Ectodermal cell (in vitro differentiated cells): ENCODE results near the gene CFAP61.

ENCODE experiments used
- H3K27ac ChIP-seq: 2 replicates; pipeline ENCODE4 v1.7.0; 2013; ENCODE audit warnings: mild to moderate bottlenecking, low read depth, low read length; ENCODE audit not compliant: insufficient read depth, poor library complexity, severe bottlenecking
- H3K27me3 ChIP-seq: 2 replicates; pipeline ENCODE4 v1.7.0; 2013; ENCODE audit warnings: mild to moderate bottlenecking, low read length; ENCODE audit not compliant: insufficient read depth, control insufficient read depth, poor library complexity, severe bottlenecking
- H3K36me3 ChIP-seq: one replicate; pipeline ENCODE4 v1.7.0; 2013; ENCODE audit warnings: low read length; ENCODE audit not compliant: control insufficient read depth, insufficient read depth
- H3K4me1 ChIP-seq: one replicate; pipeline ENCODE4 v1.7.0; 2013; ENCODE audit warnings: low read length; ENCODE audit not compliant: control insufficient read depth, insufficient read depth
- H3K4me3 ChIP-seq: 2 replicates; pipeline ENCODE4 v1.7.0; 2013; ENCODE audit warnings: low read depth, low read length, control low read depth; ENCODE audit not compliant: insufficient read depth
- H3K9me3 ChIP-seq: 2 replicates; pipeline ENCODE4 v1.7.0; 2013; ENCODE audit warnings: mild to moderate bottlenecking, low read length, moderate library complexity; ENCODE audit not compliant: control insufficient read depth
- WGBS, 2 experiments: methylation state at CpG; one replicate each; pipeline ENCODE4 v1.1.7; 2013; ENCODE audit warnings: missing lambda C conversion rate in 2 of 2; 5-methylcytosine and 5-hydroxymethylcytosine counted together

Gene CFAP61

GRCh38 chr20:20206788-20207187, 154.5 kb downstream of the CFAP61 start:
- peaks cover 10% of the 10 kb centered on the region for H3K4me1 ChIP-seq
- WGBS, 2 experiments, result 89 to 90% methylated on average over 1 of the region's 1 CpG

GRCh38 chr20:20207291-20207690, 155.0 kb downstream of the CFAP61 start:
- Histone ChIP-seq H3K27me3 (no peaks in the 10 kb centered on the region), H3K9me3 (no peaks in the 10 kb centered on the region), H3K36me3 (no peaks in the 10 kb centered on the region), H3K27ac (no peak overlapping the region), H3K4me3 (no peak overlapping the region), H3K4me1 (peaks cover 10% of the 10 kb centered on the region)
- WGBS, 2 experiments, result 14 to 17% methylated on average over 6 of the region's 6 CpGs

More at GRCh38 chr20:20206788-20207187, 154.5 kb downstream of the CFAP61 start:
- Histone ChIP-seq H3K36me3 (no peaks in the 10 kb centered on the region), H3K9me3 (no peaks in the 10 kb centered on the region), H3K4me3 (no peak overlapping the region), H3K27me3 (no peaks in the 10 kb centered on the region), H3K27ac (no peak overlapping the region)

GRCh38 chr20:20207872-20208271, 155.5 kb downstream of the CFAP61 start:
- WGBS, 2 experiments, result 89 to 93% methylated on average over 7 of the region's 7 CpGs

GRCh38 chr20:20209684-20210083, 157.4 kb downstream of the CFAP61 start:
- no peak overlapping the region for H3K27ac ChIP-seq
- no peaks in the 10 kb centered on the region for H3K9me3 ChIP-seq
- no peaks in the 10 kb centered on the region for H3K36me3 ChIP-seq
- H3K27me3 ChIP-seq, result no peaks in the 10 kb centered on the region
- WGBS, 2 experiments, result 95 to 96% methylated on average over 5 of the region's 5 CpGs
- H3K4me3 ChIP-seq, result no peak overlapping the region
- peaks cover 28% of the 10 kb centered on the region for H3K4me1 ChIP-seq

More at GRCh38 chr20:20207872-20208271, 155.5 kb downstream of the CFAP61 start:
- no peaks in the 10 kb centered on the region for H3K27me3 ChIP-seq
- H3K36me3 ChIP-seq, result no peaks in the 10 kb centered on the region
- no peak overlapping the region for H3K27ac ChIP-seq
- peaks cover 16% of the 10 kb centered on the region for H3K4me1 ChIP-seq
- no peaks in the 10 kb centered on the region for H3K9me3 ChIP-seq
- H3K4me3 ChIP-seq, result no peak overlapping the region

GRCh38 chr20:20210327-20210726, 158.0 kb downstream of the CFAP61 start:
- Histone ChIP-seq H3K27me3 (no peaks in the 10 kb centered on the region), H3K4me3 (no peak overlapping the region), H3K27ac (no peak overlapping the region), H3K9me3 (no peaks in the 10 kb centered on the region), H3K4me1 (peaks cover 32% of the 10 kb centered on the region), H3K36me3 (no peaks in the 10 kb centered on the region)
- 91 to 92% methylated on average over 5 of the region's 5 CpGs for WGBS, 2 experiments

- Histone ChIP-seq H3K4me1 (peaks cover 33% of the 10 kb centered on the region), H3K4me3 (no peak overlapping the region)
These were observed 158.6 kb downstream of the CFAP61 start for GRCh38 chr20:20210943-20211273.

GRCh38 chr20:20211274-20211987, 159.1 kb downstream of the CFAP61 start:
- Histone ChIP-seq H3K27me3 (no peaks in the 10 kb centered on the region), H3K36me3 (no peaks in the 10 kb centered on the region), H3K4me1 (peaks cover 39% of the 10 kb centered on the region), H3K9me3 (no peaks in the 10 kb centered on the region), H3K4me3 (no peak overlapping the region), H3K27ac (no peak overlapping the region)
- WGBS, 2 experiments, result 88 to 93% methylated on average over 3 to 5 of the region's 5 CpGs

More at GRCh38 chr20:20210943-20211273, 158.6 kb downstream of the CFAP61 start:
- Histone ChIP-seq H3K36me3 (no peaks in the 10 kb centered on the region), H3K27me3 (no peaks in the 10 kb centered on the region), H3K9me3 (no peaks in the 10 kb centered on the region), H3K27ac (no peak overlapping the region)
- WGBS, 2 experiments, result 90 to 92% methylated on average over 6 of the region's 6 CpGs

GRCh38 chr20:20211988-20212518, 159.7 kb downstream of the CFAP61 start:
- Histone ChIP-seq H3K4me1 (peaks cover 41% of the 10 kb centered on the region), H3K27me3 (no peaks in the 10 kb centered on the region), H3K9me3 (no peaks in the 10 kb centered on the region), H3K36me3 (no peaks in the 10 kb centered on the region), H3K27ac (no peak overlapping the region), H3K4me3 (no peak overlapping the region)
- 93 to 95% methylated on average over 11 of the region's 11 CpGs for WGBS, 2 experiments

- no peaks in the 10 kb centered on the region for H3K9me3 ChIP-seq
- no peaks in the 10 kb centered on the region for H3K27me3 ChIP-seq
- H3K4me3 ChIP-seq, result no peak overlapping the region
- H3K4me1 ChIP-seq, result peaks cover 39% of the 10 kb centered on the region
- H3K27ac ChIP-seq, result no peak overlapping the region
- no peaks in the 10 kb centered on the region for H3K36me3 ChIP-seq
- 78 to 88% methylated on average over 5 of the region's 5 CpGs for WGBS, 2 experiments
These were observed 160.4 kb downstream of the CFAP61 start for GRCh38 chr20:20212675-20213096.

GRCh38 chr20:20213526-20214121, 161.3 kb downstream of the CFAP61 start:
- Histone ChIP-seq H3K9me3 (peaks cover 4% of the 10 kb centered on the region), H3K4me3 (no peak overlapping the region), H3K36me3 (no peaks in the 10 kb centered on the region), H3K27ac (no peak overlapping the region), H3K4me1 (peaks cover 36% of the 10 kb centered on the region), H3K27me3 (no peaks in the 10 kb centered on the region)
- 80 to 93% methylated on average over 4 of the region's 5 CpGs for WGBS, 2 experiments
